Loucy (cell line): ENCODE results near the gene ACVR1.

Experiments used
- H2AFZ ChIP-seq: fragments of 200-600 bp; sonication (generic); 2 replicates; pipeline ENCODE4 v1.6.0; 2016; ENCODE audit warnings: antibody characterized with exemption, mild to moderate bottlenecking, low read length, moderate library complexity
- H3F3A ChIP-seq: fragments of 200-600 bp; 2 replicates; pipeline ENCODE4 v1.6.0; 2016; ENCODE audit warnings: antibody characterized with exemption, low read depth, mild to moderate bottlenecking
- H3K27me3 ChIP-seq: fragments of 200-600 bp; sonication (generic); 2 replicates; pipeline ENCODE4 v1.6.1; 2014; ENCODE audit warnings: low read length, mild to moderate bottlenecking; ENCODE audit not compliant: insufficient read depth, poor library complexity, severe bottlenecking
- H3K36me3 ChIP-seq: fragments of 200-600 bp; sonication (generic); 2 replicates; pipeline ENCODE4 v1.6.1; 2016; ENCODE audit warnings: low read length; ENCODE audit not compliant: insufficient read depth
- H3K4me1 ChIP-seq: fragments of 200-600 bp; sonication (generic); 2 replicates; pipeline ENCODE4 v1.5.1; 2014; ENCODE audit warnings: low read length, mild to moderate bottlenecking; ENCODE audit not compliant: insufficient read depth, poor library complexity, severe bottlenecking
- H3K4me2 ChIP-seq: fragments of 200-600 bp; sonication (generic); 2 replicates; pipeline ENCODE4 v1.6.0; 2014; ENCODE audit warnings: antibody characterized with exemption, low read length, low read depth, mild to moderate bottlenecking; ENCODE audit not compliant: poor library complexity, severe bottlenecking
- H3K4me3 ChIP-seq: fragments of 200-600 bp; sonication (generic); 2 replicates; pipeline ENCODE4 v1.5.1; 2014; ENCODE audit warnings: low read length, mild to moderate bottlenecking, mixed read lengths; ENCODE audit not compliant: poor library complexity, severe bottlenecking
- H3K79me2 ChIP-seq: fragments of 200-600 bp; sonication (generic); 2 replicates; pipeline ENCODE4 v1.6.1; 2014; ENCODE audit warnings: low read length; ENCODE audit not compliant: insufficient read depth
- H3K9ac ChIP-seq: fragments of 200-600 bp; sonication (generic); 2 replicates; pipeline ENCODE4 v1.6.0; 2014; ENCODE audit warnings: mild to moderate bottlenecking, low read depth, low read length, moderate library complexity; ENCODE audit not compliant: poor library complexity, severe bottlenecking
- H3K9me2 ChIP-seq: fragments of 200-600 bp; sonication (generic); replicated peaks from 2 replicates; pipeline ENCODE4 v1.6.1; 2016; ENCODE audit warnings: low read depth, low read length, mixed read lengths
- H3K9me3 ChIP-seq: fragments of 200-600 bp; sonication (generic); 2 replicates; pipeline ENCODE4 v1.6.1; 2014; ENCODE audit warnings: mild to moderate bottlenecking, antibody characterized with exemption, low read length, low read depth; ENCODE audit not compliant: insufficient read depth
- H4K20me1 ChIP-seq: fragments of 200-600 bp; sonication (generic); 2 replicates; pipeline ENCODE4 v1.6.0; 2014; ENCODE audit warnings: antibody characterized with exemption, low read length, mild to moderate bottlenecking; ENCODE audit not compliant: insufficient read depth, poor library complexity, severe bottlenecking
- EZH2phosphoT487 ChIP-seq: fragments of 200-600 bp; IDR thresholded peaks from 2 replicates; pipeline ENCODE4 v1.6.1; 2018; ENCODE audit warnings: antibody characterized with exemption, mild to moderate bottlenecking, moderate library complexity, borderline replicate concordance
- TF ChIP-seq, protein P1 (sequence below): fragments of 200-600 bp; sonication (generic); conservative IDR thresholded peaks from 2 replicates; pipeline ENCODE4 v1.5.1; 2014; ENCODE audit warnings: mild to moderate bottlenecking, antibody characterized with exemption, low read length

The ACVR1 gene

GRCh38 chr2:157825885-157826284 lies 50.2 kb downstream of the ACVR1 start:
- H3K4me1 ChIP-seq = no peaks in the 10 kb centered on the region
- no peak overlapping the region for H3K4me3 ChIP-seq
- no peaks in the 10 kb centered on the region for H3K36me3 ChIP-seq
- no peak overlapping the region for H3K9ac ChIP-seq
- no peak overlapping the region for H3K4me2 ChIP-seq
- H2AFZ ChIP-seq = no peak overlapping the region
- no peaks in the 10 kb centered on the region for H3F3A ChIP-seq
- H3K9me3 ChIP-seq = no peaks in the 10 kb centered on the region
- no peaks in the 10 kb centered on the region for H3K79me2 ChIP-seq
- no peak for TF ChIP-seq EZH2phosphoT487
- TF ChIP-seq, protein P1, sequence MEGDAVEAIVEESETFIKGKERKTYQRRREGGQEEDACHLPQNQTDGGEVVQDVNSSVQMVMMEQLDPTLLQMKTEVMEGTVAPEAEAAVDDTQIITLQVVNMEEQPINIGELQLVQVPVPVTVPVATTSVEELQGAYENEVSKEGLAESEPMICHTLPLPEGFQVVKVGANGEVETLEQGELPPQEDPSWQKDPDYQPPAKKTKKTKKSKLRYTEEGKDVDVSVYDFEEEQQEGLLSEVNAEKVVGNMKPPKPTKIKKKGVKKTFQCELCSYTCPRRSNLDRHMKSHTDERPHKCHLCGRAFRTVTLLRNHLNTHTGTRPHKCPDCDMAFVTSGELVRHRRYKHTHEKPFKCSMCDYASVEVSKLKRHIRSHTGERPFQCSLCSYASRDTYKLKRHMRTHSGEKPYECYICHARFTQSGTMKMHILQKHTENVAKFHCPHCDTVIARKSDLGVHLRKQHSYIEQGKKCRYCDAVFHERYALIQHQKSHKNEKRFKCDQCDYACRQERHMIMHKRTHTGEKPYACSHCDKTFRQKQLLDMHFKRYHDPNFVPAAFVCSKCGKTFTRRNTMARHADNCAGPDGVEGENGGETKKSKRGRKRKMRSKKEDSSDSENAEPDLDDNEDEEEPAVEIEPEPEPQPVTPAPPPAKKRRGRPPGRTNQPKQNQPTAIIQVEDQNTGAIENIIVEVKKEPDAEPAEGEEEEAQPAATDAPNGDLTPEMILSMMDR = no peak
- H4K20me1 ChIP-seq = no peaks in the 10 kb centered on the region
- H3K9me2 ChIP-seq = no peaks in the 10 kb centered on the region
- no peaks in the 10 kb centered on the region for H3K27me3 ChIP-seq

DNA sequence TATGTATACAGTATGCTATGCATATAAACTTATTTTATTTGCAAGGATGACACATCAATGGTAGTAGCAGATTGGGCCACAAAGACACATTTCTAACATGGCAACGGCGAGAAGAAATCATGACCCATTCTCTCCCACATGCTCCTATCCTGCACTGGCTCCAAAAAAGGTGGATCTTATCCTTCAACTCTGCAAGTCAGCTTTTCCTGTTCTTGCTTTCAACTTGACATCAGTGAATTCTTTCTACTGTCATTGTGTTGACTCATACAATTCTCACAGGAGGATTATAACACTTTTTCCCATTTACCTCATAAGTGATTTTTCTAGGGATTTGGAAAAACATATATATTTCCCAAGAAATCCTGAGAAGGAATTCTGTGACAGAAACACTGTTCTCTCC lies 53.1 kb downstream of the ACVR1 start:
- H4K20me1 ChIP-seq = no peaks in the 10 kb centered on the region
- no peak for TF ChIP-seq EZH2phosphoT487
- TF ChIP-seq, protein P1 = no peak
- H3K9me3 ChIP-seq = no peaks in the 10 kb centered on the region
- H3K79me2 ChIP-seq = no peaks in the 10 kb centered on the region
- no peaks in the 10 kb centered on the region for H3F3A ChIP-seq
- no peaks in the 10 kb centered on the region for H3K9me2 ChIP-seq
- peaks cover 5% of the 10 kb centered on the region; the same call in 1 of the 2 replicates for H3K36me3 ChIP-seq
- H3K4me1 ChIP-seq = no peaks in the 10 kb centered on the region
- H3K4me2 ChIP-seq = no peak overlapping the region
- no peak overlapping the region for H3K9ac ChIP-seq
- H3K27me3 ChIP-seq = no peaks in the 10 kb centered on the region
- H3K4me3 ChIP-seq = no peak overlapping the region
- H2AFZ ChIP-seq = no peak overlapping the region

- H3K27me3 ChIP-seq = no peaks in the 10 kb centered on the region
- no peak overlapping the region for H2AFZ ChIP-seq
- no peak overlapping the region for H3K4me3 ChIP-seq
- H3K9ac ChIP-seq = no peak overlapping the region
- H3F3A ChIP-seq = no peaks in the 10 kb centered on the region
- TF ChIP-seq, protein P1 = no peak
- no peak for TF ChIP-seq EZH2phosphoT487
- H3K79me2 ChIP-seq = no peaks in the 10 kb centered on the region
- H4K20me1 ChIP-seq = no peaks in the 10 kb centered on the region
- H3K9me2 ChIP-seq = no peaks in the 10 kb centered on the region
- H3K9me3 ChIP-seq = no peaks in the 10 kb centered on the region
- peaks cover 5% of the 10 kb centered on the region; the same call in 1 of the 2 replicates for H3K36me3 ChIP-seq
- no peaks in the 10 kb centered on the region for H3K4me1 ChIP-seq
- H3K4me2 ChIP-seq = no peak overlapping the region
These were observed 53.6 kb downstream of the ACVR1 start for GRCh38 chr2:157822533-157822932.
